Frontal cortex (tissue), 4 donors: Measurements from ENCODE around the gene WDR90. TPM values are rescaled to one million over a fixed set of nuclear protein-coding genes. Genes with fewer than 3 reads are reported as not detected.

Experiments
- DNase-seq, 2 donors: peaks; one replicate each; pipeline ENCODE4 v3.0.0; 2012; ENCODE audit warnings: low spot score in 2 of 2
- FAIRE-seq: peaks from 2 replicates; lab custom pipeline; 2012; peaks lifted over from hg19 to GRCh38; lab: Jason Lieb, UNC
- total RNA-seq: library from RNA; depleted of rRNA; stranded (reverse); fragments of >200 nt; gene quantifications from one replicate; pipeline ENCODE4 v1.2.3, GENCODE V29; 2014
- donor health status: control.
- donor health status: control.
- donor health status: control.

The WDR90 gene
- total RNA-seq, 1 donor from 2014 or later, result 8.2 TPM

GRCh38 chr16:637081-638018 lies 11.8 kb upstream of the WDR90 start:
- no peak for FAIRE-seq
- peak; percentile 100 for DNase-seq

GRCh38 chr16:638034-638543 lies 11.1 kb upstream of the WDR90 start:
- FAIRE-seq (no peak), DNase-seq (no peak)

- FAIRE-seq (no peak), DNase-seq (no peak)
Measured at GRCh38 chr16:638836-639235, 10.3 kb upstream of the WDR90 start.

- FAIRE-seq (no peak), DNase-seq (no peak)
Measured at GRCh38 chr16:640614-641013, 8.6 kb upstream of the WDR90 start.

- DNase-seq (peak; percentile 93 to 94), FAIRE-seq (no peak)
Measured at GRCh38 chr16:641326-642188, 7.6 kb upstream of the WDR90 start, which contains the start of gene MCRIP2. Gene MCRIP2 (plus strand): TSS chr16:641828. CDS start chr16:641992, 164 bp downstream.

- peak; percentile 74 to 75 for DNase-seq
- no peak for FAIRE-seq
Measured at GRCh38 chr16:642189-643049, 6.7 kb upstream of the WDR90 start.

- FAIRE-seq (no peak), DNase-seq (no peak)
Measured at GRCh38 chr16:643050-643368, 6.2 kb upstream of the WDR90 start.

- DNase-seq (no peak), FAIRE-seq (no peak)
Measured at GRCh38 chr16:644556-644955, 4.6 kb upstream of the WDR90 start.

GRCh38 chr16:645852-646678 lies 3.1 kb upstream of the WDR90 start:
- FAIRE-seq (no peak), DNase-seq (no peak)

- DNase-seq, result no peak
- no peak for FAIRE-seq
Measured at GRCh38 chr16:646679-647172, 2.4 kb upstream of the WDR90 start.

GRCh38 chr16:647173-647902 lies 1.8 kb upstream of the WDR90 start:
- DNase-seq, result no peak
- FAIRE-seq, result no peak

- FAIRE-seq (no peak), DNase-seq (peak in 1 of 2 donors; percentile 55)
Measured at GRCh38 chr16:648071-648780, 939 bp upstream of the WDR90 start.

- DNase-seq (peak in 1 of 2 donors; percentile 63), FAIRE-seq (no peak)
Measured at GRCh38 chr16:649631-650030, 466 bp downstream of the WDR90 start.

GRCh38 chr16:651844-652243 lies 2.7 kb downstream of the WDR90 start:
- FAIRE-seq (no peak), DNase-seq (no peak)

- FAIRE-seq (no peak), DNase-seq (no peak)
Measured at GRCh38 chr16:652454-653305, 3.5 kb downstream of the WDR90 start.

- DNase-seq, result no peak
- FAIRE-seq, result no peak
Measured at GRCh38 chr16:654034-654433, 4.9 kb downstream of the WDR90 start.
